ENCODE data around the gene CROCC2. TPM values are rescaled to one million over a fixed set of nuclear protein-coding genes. Genes with fewer than 3 reads are reported as not detected.

Gene CROCC2
- total RNA-seq, 2 donors from 2014 or later: not detected

GRCh38 chr2:240981871-240982800 is 76.0 kb downstream of the CROCC2 start:
- Mint-ChIP-seq H3K9me3 (no peaks in the 10 kb centered on the region), H3K4me3 (no peak overlapping the region), H3K36me3 (no peaks in the 10 kb centered on the region), H3K27me3 (no peaks in the 10 kb centered on the region), H3K27ac (no peak overlapping the region), H3K4me1 (ENCODE audit: low read depth in 2 of 2) (no peaks in the 10 kb centered on the region)
- peak in 1 of 2 donors; percentile 36 for ATAC-seq
- DNase-seq (ENCODE audit: low spot score): peak; percentile 53

DNA sequence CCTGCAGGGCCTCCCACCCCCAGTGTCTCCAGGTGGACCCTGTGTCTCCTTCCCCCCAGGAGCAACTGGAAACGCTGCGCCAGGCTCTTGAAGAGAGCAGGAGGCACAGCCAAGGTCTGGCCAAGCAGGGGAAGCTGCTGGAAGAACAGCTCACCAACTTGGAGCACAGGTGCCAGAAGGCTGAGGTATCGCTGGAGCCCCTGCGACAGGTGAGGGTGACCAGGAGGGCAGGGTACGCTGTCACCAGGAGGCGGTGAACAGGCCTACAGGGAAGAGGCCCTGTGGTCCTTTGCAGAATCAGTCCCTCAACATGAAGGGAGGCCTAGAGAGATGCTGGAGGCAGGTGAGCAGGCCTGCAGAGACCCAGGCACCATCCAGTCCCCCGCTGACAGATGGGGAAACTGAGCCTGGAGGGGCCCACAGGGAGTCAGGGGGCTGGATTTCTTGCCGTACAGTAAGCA is 76.7 kb downstream of the CROCC2 start:
- ATAC-seq (peak in 1 of 2 donors; percentile 17), DNase-seq (ENCODE audit: low spot score) (peak; percentile 45)
- Mint-ChIP-seq H3K4me3 (no peak overlapping the region), H3K27me3 (no peaks in the 10 kb centered on the region), H3K9me3 (no peaks in the 10 kb centered on the region), H3K4me1 (ENCODE audit: low read depth in 2 of 2) (no peaks in the 10 kb centered on the region), H3K27ac (no peak overlapping the region), H3K36me3 (no peaks in the 10 kb centered on the region)

DNA sequence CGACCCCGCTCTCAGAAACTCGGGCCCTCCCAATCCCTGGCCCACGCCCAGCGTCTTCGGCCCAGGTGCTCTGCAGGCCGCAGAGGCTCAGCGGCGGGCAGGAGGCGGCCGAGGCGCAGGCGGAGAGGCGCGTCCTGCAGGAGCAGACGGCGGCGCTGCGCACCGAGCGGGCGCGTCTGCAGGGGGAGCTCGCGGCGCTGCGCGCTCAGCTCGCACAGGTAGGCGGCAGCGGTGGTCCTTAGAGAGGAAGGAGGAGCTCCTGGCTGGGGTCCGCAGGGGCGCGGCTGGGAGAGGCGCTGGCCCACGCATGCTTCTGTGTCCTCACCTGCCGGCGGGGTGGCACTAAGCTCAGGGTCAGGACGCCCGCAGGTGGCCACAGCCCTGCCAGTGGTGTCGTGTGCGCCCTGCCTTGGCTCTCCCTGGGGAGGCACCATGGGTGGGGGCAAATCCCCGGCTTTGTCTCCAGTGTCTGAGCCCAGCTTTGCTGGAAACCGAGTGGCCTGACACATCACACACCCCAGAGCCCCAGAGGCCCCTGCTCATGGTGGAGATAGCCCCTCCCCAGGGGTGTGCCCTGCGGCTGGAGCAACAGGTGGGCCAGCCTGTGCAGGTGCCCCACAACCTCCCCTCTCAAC is 77.3 kb downstream of the CROCC2 start:
- H3K36me3 Mint-ChIP-seq: no peaks in the 10 kb centered on the region
- H3K4me3 Mint-ChIP-seq: no peak overlapping the region
- H3K27ac Mint-ChIP-seq: no peak overlapping the region
- no peaks in the 10 kb centered on the region for H3K27me3 Mint-ChIP-seq
- no peaks in the 10 kb centered on the region for H3K9me3 Mint-ChIP-seq
- DNase-seq (ENCODE audit: low spot score) (peak; percentile 54), ATAC-seq (peak in 1 of 2 donors; percentile 13)
- no peaks in the 10 kb centered on the region for H3K4me1 Mint-ChIP-seq (ENCODE audit: low read depth in 2 of 2)

- DNase-seq (ENCODE audit: low spot score) (peak; percentile 63), ATAC-seq (no peak)
- H3K27ac Mint-ChIP-seq: no peak overlapping the region
These were observed 77.9 kb downstream of the CROCC2 start for GRCh38 chr2:240983996-240984498.

GRCh38 chr2:240985881-240986786 is 80.0 kb downstream of the CROCC2 start:
- ATAC-seq: no peak
- Mint-ChIP-seq H3K36me3 (no peaks in the 10 kb centered on the region), H3K9me3 (no peaks in the 10 kb centered on the region), H3K4me3 (no peak overlapping the region), H3K4me1 (ENCODE audit: low read depth in 2 of 2) (no peaks in the 10 kb centered on the region), H3K27ac (no peak overlapping the region), H3K27me3 (no peaks in the 10 kb centered on the region)
- peak; percentile 50 for DNase-seq (ENCODE audit: low spot score)

More at GRCh38 chr2:240983996-240984498, 77.9 kb downstream of the CROCC2 start:
- Mint-ChIP-seq H3K4me1 (ENCODE audit: low read depth in 2 of 2) (no peaks in the 10 kb centered on the region), H3K4me3 (no peak overlapping the region), H3K9me3 (no peaks in the 10 kb centered on the region), H3K36me3 (no peaks in the 10 kb centered on the region), H3K27me3 (no peaks in the 10 kb centered on the region)

- Mint-ChIP-seq H3K4me3 (no peak overlapping the region), H3K27me3 (no peaks in the 10 kb centered on the region), H3K4me1 (ENCODE audit: low read depth in 2 of 2) (no peaks in the 10 kb centered on the region), H3K36me3 (no peaks in the 10 kb centered on the region), H3K9me3 (no peaks in the 10 kb centered on the region), H3K27ac (no peak overlapping the region)
- peak; percentile 28 for DNase-seq (ENCODE audit: low spot score)
- ATAC-seq: no peak
These were observed 80.8 kb downstream of the CROCC2 start for GRCh38 chr2:240986787-240987411.

DNA sequence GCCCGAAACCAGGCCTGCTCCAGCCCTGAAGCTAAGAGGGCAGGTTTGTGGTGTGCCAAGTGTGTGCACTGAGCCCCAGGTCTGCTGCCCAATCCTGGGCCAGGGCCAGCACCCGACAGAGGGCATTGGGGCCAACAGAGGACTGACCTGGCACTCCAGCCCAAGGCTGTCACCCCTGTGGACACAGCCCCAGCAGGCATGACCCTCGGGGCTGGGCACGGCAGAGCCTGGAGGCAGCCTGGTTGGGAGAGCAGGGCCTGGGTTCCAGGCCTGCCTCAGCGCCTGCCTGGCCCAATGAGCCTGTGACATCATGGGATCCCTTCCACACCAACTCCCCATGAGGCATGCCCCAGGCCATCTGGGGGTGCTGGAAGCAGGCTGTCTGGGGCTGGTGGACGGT is 81.5 kb downstream of the CROCC2 start:
- no peaks in the 10 kb centered on the region for H3K4me1 Mint-ChIP-seq (ENCODE audit: low read depth in 2 of 2)
- H3K36me3 Mint-ChIP-seq: no peaks in the 10 kb centered on the region
- no peak for ATAC-seq
- no peak overlapping the region for H3K4me3 Mint-ChIP-seq
- no peak overlapping the region for H3K27ac Mint-ChIP-seq
- H3K27me3 Mint-ChIP-seq: no peaks in the 10 kb centered on the region
- peak; percentile 49 for DNase-seq (ENCODE audit: low spot score)
- no peaks in the 10 kb centered on the region for H3K9me3 Mint-ChIP-seq

DNA sequence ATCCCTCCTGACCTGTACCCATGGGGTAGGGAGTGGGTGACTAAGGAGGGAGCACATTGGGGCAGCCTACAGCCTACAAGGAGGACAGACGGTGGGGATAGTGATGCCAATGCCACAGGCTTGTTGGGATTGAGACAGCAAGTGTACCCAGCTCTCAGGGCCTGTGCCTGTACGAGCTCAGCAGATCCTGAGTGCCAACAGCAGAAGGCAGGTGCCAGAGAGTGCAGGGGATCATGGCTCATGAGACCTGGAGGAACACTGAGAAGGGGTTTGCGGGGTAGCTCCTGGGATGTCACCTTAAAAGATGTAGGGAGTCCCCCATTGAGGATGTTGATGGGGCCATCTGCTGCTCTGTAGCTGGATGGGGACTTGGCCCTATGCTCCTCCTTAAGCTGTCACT is 82.0 kb downstream of the CROCC2 start:
- Mint-ChIP-seq H3K4me3 (no peak overlapping the region), H3K27me3 (no peaks in the 10 kb centered on the region), H3K27ac (no peak overlapping the region), H3K4me1 (ENCODE audit: low read depth in 2 of 2) (no peaks in the 10 kb centered on the region), H3K36me3 (no peaks in the 10 kb centered on the region), H3K9me3 (no peaks in the 10 kb centered on the region)
- DNase-seq (ENCODE audit: low spot score) (peak; percentile 54), ATAC-seq (no peak)

GRCh38 chr2:240988571-240989271 is 82.6 kb downstream of the CROCC2 start:
- Mint-ChIP-seq H3K9me3 (no peaks in the 10 kb centered on the region), H3K4me1 (ENCODE audit: low read depth in 2 of 2) (no peaks in the 10 kb centered on the region), H3K27ac (no peak overlapping the region), H3K4me3 (no peak overlapping the region), H3K27me3 (no peaks in the 10 kb centered on the region), H3K36me3 (no peaks in the 10 kb centered on the region)
- no peak for ATAC-seq
- DNase-seq (ENCODE audit: low spot score): peak; percentile 37

GRCh38 chr2:240989451-240990265 is 83.5 kb downstream of the CROCC2 start:
- no peak for ATAC-seq
- Mint-ChIP-seq H3K27me3 (no peaks in the 10 kb centered on the region), H3K36me3 (no peaks in the 10 kb centered on the region), H3K4me3 (no peak overlapping the region), H3K9me3 (no peaks in the 10 kb centered on the region), H3K27ac (no peak overlapping the region), H3K4me1 (ENCODE audit: low read depth in 2 of 2) (no peaks in the 10 kb centered on the region)
- no peak for DNase-seq (ENCODE audit: low spot score)

- H3K36me3 Mint-ChIP-seq: no peaks in the 10 kb centered on the region
- H3K9me3 Mint-ChIP-seq: no peaks in the 10 kb centered on the region
- no peak overlapping the region for H3K27ac Mint-ChIP-seq
- H3K27me3 Mint-ChIP-seq: no peaks in the 10 kb centered on the region
- H3K4me1 Mint-ChIP-seq (ENCODE audit: low read depth in 2 of 2): no peaks in the 10 kb centered on the region
- DNase-seq (ENCODE audit: low spot score) (no peak), ATAC-seq (no peak)
- H3K4me3 Mint-ChIP-seq: no peak overlapping the region
These were observed 84.1 kb downstream of the CROCC2 start for GRCh38 chr2:240990266-240990529.

- peak; percentile 59 for DNase-seq (ENCODE audit: low spot score)
- no peak for ATAC-seq
- Mint-ChIP-seq H3K4me1 (ENCODE audit: low read depth in 2 of 2) (no peaks in the 10 kb centered on the region), H3K27me3 (no peaks in the 10 kb centered on the region), H3K4me3 (no peak overlapping the region), H3K27ac (no peak overlapping the region), H3K36me3 (no peaks in the 10 kb centered on the region), H3K9me3 (no peaks in the 10 kb centered on the region)
These were observed 84.7 kb downstream of the CROCC2 start for GRCh38 chr2:240990726-240991377.
